ENCODE data around the gene PDLIM4. TPM values are rescaled to one million over a fixed set of nuclear protein-coding genes. Genes with fewer than 3 reads are reported as not detected.

PDLIM4 gene
- total RNA-seq, 4 donors from 2014 or later: 16.5 to 79.2 (median 47.7) TPM

DNA sequence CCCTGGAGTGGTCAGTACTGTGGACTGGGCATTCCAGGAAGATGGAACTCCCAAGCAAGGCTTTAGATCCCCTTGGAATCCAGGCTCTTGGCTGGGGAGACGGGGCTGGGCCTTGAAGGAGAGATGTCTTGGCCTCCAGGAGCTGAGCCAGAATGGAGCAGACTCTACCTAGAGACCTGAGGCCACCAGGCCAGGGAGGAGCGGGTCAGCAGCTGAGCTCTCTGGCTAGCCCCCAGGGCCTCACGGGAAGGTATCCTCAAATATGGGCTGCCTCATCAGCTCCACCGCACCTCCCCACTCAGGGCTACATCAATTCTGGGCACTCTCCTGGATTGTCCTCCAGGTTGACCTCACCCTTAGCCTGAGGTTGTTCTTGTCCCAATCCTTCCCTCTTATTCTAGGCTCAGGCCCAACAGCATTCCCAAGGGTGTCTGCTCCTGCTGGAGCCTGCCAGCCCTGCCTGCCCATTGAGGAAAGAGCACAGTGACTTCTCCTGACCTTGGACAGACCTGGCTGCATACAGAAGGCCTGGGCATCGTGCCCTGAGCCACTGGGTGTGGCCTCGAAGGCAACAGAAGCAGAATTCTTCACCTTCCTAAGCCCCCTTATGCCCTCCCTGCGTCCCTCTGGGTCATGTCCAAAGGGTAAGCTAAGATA lies 3.0 kb upstream of the PDLIM4 start:
- Histone ChIP-seq H3K4me1 (peaks cover 31 to 67% (median 39%) of the 10 kb centered on the region in 3 donors), H3K4me3 (no peak overlapping the region), H3K27ac (peak overlapping the region; percentile 20 to 75 (median 56)), H3K9me3 (no peaks in the 10 kb centered on the region), H3K27me3 (peaks cover 0 to 3% (median 0%) of the 10 kb centered on the region in 4 donors), H3K36me3 (no peaks in the 10 kb centered on the region)
- DNase-seq: no peak
- TF ChIP-seq POLR2A (IDR thresholded peaks at IDR 0.05): no peak
- TF ChIP-seq, protein P1, sequence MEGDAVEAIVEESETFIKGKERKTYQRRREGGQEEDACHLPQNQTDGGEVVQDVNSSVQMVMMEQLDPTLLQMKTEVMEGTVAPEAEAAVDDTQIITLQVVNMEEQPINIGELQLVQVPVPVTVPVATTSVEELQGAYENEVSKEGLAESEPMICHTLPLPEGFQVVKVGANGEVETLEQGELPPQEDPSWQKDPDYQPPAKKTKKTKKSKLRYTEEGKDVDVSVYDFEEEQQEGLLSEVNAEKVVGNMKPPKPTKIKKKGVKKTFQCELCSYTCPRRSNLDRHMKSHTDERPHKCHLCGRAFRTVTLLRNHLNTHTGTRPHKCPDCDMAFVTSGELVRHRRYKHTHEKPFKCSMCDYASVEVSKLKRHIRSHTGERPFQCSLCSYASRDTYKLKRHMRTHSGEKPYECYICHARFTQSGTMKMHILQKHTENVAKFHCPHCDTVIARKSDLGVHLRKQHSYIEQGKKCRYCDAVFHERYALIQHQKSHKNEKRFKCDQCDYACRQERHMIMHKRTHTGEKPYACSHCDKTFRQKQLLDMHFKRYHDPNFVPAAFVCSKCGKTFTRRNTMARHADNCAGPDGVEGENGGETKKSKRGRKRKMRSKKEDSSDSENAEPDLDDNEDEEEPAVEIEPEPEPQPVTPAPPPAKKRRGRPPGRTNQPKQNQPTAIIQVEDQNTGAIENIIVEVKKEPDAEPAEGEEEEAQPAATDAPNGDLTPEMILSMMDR (IDR thresholded peaks at IDR 0.05): no peak
- intact Hi-C loops (cut with DNase I): loop anchor here (10.0 kb wide), 1 partner anchor 240 kb away; the partner anchor contains the start of gene IRF1
- 40 to 42% methylated on average over 4 to 6 of the region's 7 CpGs for WGBS, 2 donors

- DNase-seq: no peak
- Histone ChIP-seq H3K27ac (peak overlapping the region in 1 of 4 donors; percentile 94), H3K27me3 (peaks cover 0 to 3% (median 0%) of the 10 kb centered on the region in 4 donors), H3K4me1 (peaks cover 49 to 85% (median 57%) of the 10 kb centered on the region in 3 donors), H3K4me3 (no peak overlapping the region), H3K36me3 (peaks cover 0 to 3% (median 0%) of the 10 kb centered on the region in 3 donors), H3K9me3 (no peaks in the 10 kb centered on the region)
- 95 to 97% methylated on average over 3 to 4 of the region's 4 CpGs for WGBS, 2 donors
- intact Hi-C loops (cut with DNase I): loop anchor here (10.0 kb wide), 1 partner anchor 239 kb away; the partner anchor contains the start of gene IRF1
- TF ChIP-seq POLR2A (IDR thresholded peaks at IDR 0.05): no peak
- TF ChIP-seq, protein P1 (IDR thresholded peaks at IDR 0.05): no peak
Measured at GRCh38 chr5:132256086-132256782, 1.3 kb upstream of the PDLIM4 start.

DNA sequence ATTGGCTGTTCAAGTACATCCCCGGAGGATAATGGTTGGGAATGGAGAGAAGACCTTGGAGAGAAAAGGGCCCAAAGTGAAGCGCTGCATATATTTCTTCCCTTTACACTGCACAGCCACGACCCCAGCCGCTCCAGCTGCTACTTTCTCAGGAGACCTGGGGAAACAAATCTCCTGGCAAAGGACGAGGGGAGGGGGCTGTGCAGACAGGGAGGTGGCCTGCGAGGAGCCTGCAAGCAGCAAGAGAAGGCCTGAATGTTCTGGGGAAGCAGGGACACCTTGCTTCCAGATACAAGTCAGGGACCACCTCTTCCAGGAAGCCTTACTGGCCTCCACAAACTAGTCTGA lies 739 bp upstream of the PDLIM4 start:
- 73 to 89% methylated on average over 6 of the region's 6 CpGs for WGBS, 2 donors
- H3K9me3 ChIP-seq: no peaks in the 10 kb centered on the region
- H3K4me1 ChIP-seq: peaks cover 54 to 90% (median 62%) of the 10 kb centered on the region in 3 donors

DNA sequence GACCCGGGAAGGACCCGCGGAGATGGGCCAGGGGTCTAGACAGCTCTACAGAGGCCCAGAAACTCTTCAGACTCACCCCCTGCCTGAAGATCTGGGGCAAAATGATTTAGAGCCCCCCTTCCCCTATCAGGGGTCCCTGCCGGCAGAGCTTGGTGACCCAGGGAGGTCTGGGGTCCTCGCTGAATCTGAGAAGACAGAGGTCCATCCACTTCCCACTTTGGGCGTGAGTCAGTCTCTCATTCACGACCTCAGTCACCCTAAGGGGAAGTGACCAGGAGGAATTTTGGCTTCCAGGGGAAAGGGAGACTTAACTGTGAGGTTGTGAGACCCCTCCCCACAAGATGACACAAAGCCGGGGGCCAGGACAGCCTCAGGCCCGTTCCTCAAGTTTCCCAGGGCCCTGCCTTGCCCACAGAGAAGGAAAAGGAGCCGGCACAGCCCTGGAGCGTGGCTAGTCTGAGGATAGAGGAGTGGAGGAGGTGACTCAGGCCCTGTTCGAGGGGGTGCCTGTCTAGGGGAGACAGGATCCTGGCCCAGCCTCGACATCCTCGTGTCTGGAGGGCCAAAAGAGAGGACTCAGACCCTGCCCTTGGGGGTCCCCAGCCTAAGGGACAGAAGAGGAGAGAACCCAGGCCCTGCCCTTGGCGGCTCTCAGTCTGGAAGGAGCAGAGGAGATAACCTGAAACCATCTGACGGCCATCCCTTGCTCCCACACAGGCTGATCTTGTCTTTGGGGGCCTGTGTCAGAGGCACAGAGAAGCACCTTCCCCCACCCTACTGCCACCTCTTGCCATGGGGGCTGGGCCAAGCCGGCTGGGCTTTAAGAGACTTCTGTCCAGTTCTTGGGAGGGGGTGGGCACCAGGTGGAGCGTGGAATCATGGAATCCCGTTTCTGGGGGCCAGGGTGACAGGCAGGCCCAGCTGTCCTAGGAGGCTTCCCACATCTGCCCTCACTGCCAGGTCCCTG lies 889 bp downstream of the PDLIM4 start:
- peaks cover 57 to 96% (median 66%) of the 10 kb centered on the region in 3 donors for H3K4me1 ChIP-seq
- H3K4me3 ChIP-seq: peak overlapping the region; percentile 66 to 87 (median 73)
- no peak for DNase-seq
- H3K9me3 ChIP-seq: no peaks in the 10 kb centered on the region
- intact Hi-C loops (cut with DNase I): loop anchor here (10.0 kb wide), 1 partner anchor 236 kb away; the partner anchor contains the start of gene IRF1
- TF ChIP-seq POLR2A (IDR thresholded peaks at IDR 0.05): no peak
- TF ChIP-seq, protein P1 (IDR thresholded peaks at IDR 0.05): no peak
- H3K27ac ChIP-seq: peak overlapping the region; percentile 88 to 97 (median 94)
- 26 to 27% methylated on average over 10 to 12 of the region's 19 CpGs for WGBS, 2 donors
- H3K36me3 ChIP-seq: peaks cover 0 to 24% (median 0%) of the 10 kb centered on the region in 3 donors
- H3K27me3 ChIP-seq: peaks cover 0 to 3% (median 0%) of the 10 kb centered on the region in 4 donors

More for the DNA sequence above, 739 bp upstream of the PDLIM4 start:
- peak overlapping the region; percentile 88 to 97 (median 94) for H3K27ac ChIP-seq
- intact Hi-C loops (cut with DNase I): loop anchor here (10.0 kb wide), 1 partner anchor 238 kb away; the partner anchor contains the start of gene IRF1
- TF ChIP-seq, protein P1 (IDR thresholded peaks at IDR 0.05): no peak
- no peak for TF ChIP-seq POLR2A (IDR thresholded peaks at IDR 0.05)
- peaks cover 0 to 8% (median 0%) of the 10 kb centered on the region in 3 donors for H3K36me3 ChIP-seq
- peak overlapping the region in 3 of 4 donors; percentile 72 to 87 (median 74) for H3K4me3 ChIP-seq
- peaks cover 0 to 3% (median 0%) of the 10 kb centered on the region in 4 donors for H3K27me3 ChIP-seq
- DNase-seq: no peak
